Measurements from ENCODE around the gene TMEM184A. TPM values are rescaled to one million over a fixed set of nuclear protein-coding genes. Genes with fewer than 3 reads are reported as not detected.
A peak's percentile ranks its signal among the peaks of the same experiment; 100 is the strongest.

Gene TMEM184A
- polyA plus RNA-seq, 2 of the 4 experiments (the other 2 are of a cell fraction), result 14.3 to 18.4 TPM

GRCh38 chr7:1595636-1596035 is 39.6 kb upstream of the TMEM184A start (continued):
- no peak for TF ChIP-seq KDM1A (IDR thresholded peaks at IDR 0.05; ENCODE audit: low read depth)

DNA sequence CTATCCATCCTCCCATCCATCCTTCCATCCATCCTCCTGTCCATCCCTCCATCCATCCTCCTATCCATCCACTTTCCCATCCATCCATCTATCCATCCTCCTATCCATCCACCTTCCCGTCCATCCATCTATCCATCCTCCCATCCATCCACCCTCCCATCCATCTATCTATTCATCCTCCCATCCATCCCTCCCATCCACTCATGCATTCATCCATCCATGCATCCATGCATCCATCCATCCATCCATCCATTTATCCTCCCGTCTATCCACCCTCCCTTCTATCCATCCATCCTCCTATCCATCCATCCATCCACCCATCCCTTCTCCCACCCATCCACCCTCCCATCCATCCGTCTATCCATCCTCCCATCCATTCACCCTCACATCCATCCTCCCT is 39.0 kb upstream of the TMEM184A start:
- ATAC-seq (no peak), DNase-seq (ENCODE audit: low read depth in 1 of 2, low spot score in 1 of 2) (no peak), FAIRE-seq (no peak)
- CTCF ChIA-PET, result interaction anchor here (1.6 to 2.3 kb wide), 2 partner anchors 10 to 14 kb away, joined by 5 to 7 read pairs; no protein-coding TSS in a partner anchor
- H3K27ac ChIP-seq, result no peak overlapping the region
- H3K9me3 ChIP-seq, result no peaks in the 10 kb centered on the region
- H3K4me2 ChIP-seq, result no peak overlapping the region
- POLR2A ChIA-PET, result no interaction called here
- H3K4me1 ChIP-seq, result no peaks in the 10 kb centered on the region
- TF ChIP-seq HEYL (CRISPR knock-in tag; IDR thresholded peaks at IDR 0.05), result no peak
- no peak for TF ChIP-seq NR3C1 (IDR thresholded peaks at IDR 0.05)
- 5% methylated on average over 3 of the region's 3 CpGs for WGBS (ENCODE audit: missing lambda C conversion rate)
- no peak overlapping the region for H3K4me3 ChIP-seq

DNA sequence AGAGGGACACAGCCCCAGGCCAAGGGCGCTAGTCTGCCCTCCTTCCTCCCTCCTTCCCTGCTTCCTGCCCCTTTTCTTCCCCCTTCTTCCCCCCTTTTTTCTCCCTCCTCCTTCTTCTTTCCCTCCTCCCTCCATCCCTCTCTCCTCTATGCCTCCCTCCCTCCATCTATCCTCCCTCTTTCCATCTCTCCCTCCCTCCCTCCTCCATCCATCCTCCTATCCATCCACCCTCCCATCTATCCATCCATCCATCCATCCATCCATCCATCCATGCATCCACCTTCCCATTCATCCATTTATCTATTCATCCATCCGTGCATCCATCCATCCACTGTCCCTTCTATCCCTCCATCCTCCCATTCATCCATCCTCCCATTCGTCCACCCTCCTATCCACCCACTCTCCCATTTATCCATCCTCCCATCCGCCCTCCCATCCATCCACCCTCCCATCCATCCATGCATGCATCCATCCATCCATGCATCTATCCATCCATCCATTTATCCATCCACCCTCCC is 38.0 kb upstream of the TMEM184A start:
- CTCF ChIA-PET, result interaction anchor here (0.9 to 5.7 kb wide), 4 partner anchors 11 to 44 kb away, joined by 4 to 23 read pairs (median 9); no protein-coding TSS in a partner anchor
- no peak overlapping the region for H3K27ac ChIP-seq
- no peak overlapping the region for H3K4me3 ChIP-seq
- no peaks in the 10 kb centered on the region for H3K4me1 ChIP-seq
- TF ChIP-seq TP53 (CRISPR knock-in tag; IDR thresholded peaks at IDR 0.05) (no peak), NR3C1 (IDR thresholded peaks at IDR 0.05) (no peak), BCL3 (IDR thresholded peaks at IDR 0.05) (no peak)
- H3K4me2 ChIP-seq, result no peak overlapping the region
- POLR2A ChIA-PET, result no interaction called here
- peak in 1 of 2 experiments; percentile 24; a peak in 3 of 6 replicates for ATAC-seq
- no peak for FAIRE-seq
- no peak for DNase-seq (ENCODE audit: low read depth in 1 of 2, low spot score in 1 of 2)
- peaks cover 9% of the 10 kb centered on the region for H3K9me3 ChIP-seq
- WGBS (ENCODE audit: missing lambda C conversion rate), result 23% methylated on average over 4 of the region's 4 CpGs

DNA sequence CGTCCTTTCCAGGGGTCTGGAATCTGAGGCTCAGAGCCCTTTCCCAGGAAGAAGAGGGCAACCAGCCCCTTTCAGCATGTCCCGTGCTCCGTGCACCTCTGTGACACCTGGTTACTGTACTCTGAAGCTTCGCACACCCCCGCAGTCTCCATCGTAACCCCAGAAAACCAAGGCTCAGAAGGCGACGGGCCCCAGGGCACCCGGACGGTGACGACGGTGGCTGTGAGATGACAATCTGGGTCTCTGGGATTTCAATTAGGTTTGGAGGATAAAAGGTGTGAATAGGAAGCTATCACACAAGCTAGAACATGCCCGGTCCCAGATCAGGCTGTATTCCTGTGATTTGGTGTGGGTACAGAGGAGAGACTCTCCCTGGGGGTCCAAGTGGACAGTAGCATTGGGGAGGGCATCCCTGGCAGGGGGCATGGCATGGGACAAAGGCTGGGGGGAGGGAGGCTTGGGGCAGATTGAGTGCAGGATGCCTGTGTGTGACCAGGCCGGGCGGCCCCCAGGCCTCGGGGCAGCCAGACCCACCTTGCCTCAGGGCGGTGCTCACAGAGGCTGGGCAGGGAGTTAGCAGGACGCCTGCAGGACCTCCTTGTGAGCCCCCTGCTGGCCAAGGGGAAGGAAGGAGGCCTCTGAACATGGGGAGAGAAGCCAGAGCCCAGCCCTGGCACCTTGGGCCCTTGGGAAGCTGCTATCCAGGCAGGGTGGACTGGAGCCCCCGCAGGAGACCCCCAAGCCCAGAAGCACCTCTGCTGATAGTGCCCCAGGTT is 37.3 kb upstream of the TMEM184A start:
- peak; percentile 64 to 90 for ATAC-seq
- POLR2A ChIA-PET, result no interaction called here
- WGBS (ENCODE audit: missing lambda C conversion rate), result 47% methylated on average over 18 of the region's 19 CpGs
- no peak overlapping the region for H3K4me2 ChIP-seq
- H3K4me1 ChIP-seq, result no peaks in the 10 kb centered on the region
- peaks cover 14% of the 10 kb centered on the region for H3K9me3 ChIP-seq
- FAIRE-seq, result no peak
- H3K27ac ChIP-seq, result no peak overlapping the region
- CTCF ChIA-PET, result interaction anchor here (0.8 to 5.7 kb wide), 6 partner anchors 12 to 45 kb away, joined by 3 to 23 read pairs (median 4); no protein-coding TSS in a partner anchor
- DNase-seq (ENCODE audit: low read depth in 1 of 2, low spot score in 1 of 2), result peak; percentile 36 to 38
- H3K4me3 ChIP-seq, result no peak overlapping the region
- no peak for TF ChIP-seq TP53 (CRISPR knock-in tag; IDR thresholded peaks at IDR 0.05)
- no peak for TF ChIP-seq NFE2L2 (conservative IDR thresholded peaks at IDR 0.05; ENCODE audit: low read length)
- TF ChIP-seq BHLHE40 (IDR thresholded peaks at IDR 0.05; ENCODE audit: low read depth, low read length), result no peak
- no peak for TF ChIP-seq RCOR1 (IDR thresholded peaks at IDR 0.05; ENCODE audit: low read depth, low read length)
- peak; percentile 16; the same call in 1 of the 3 replicates for TF ChIP-seq SMC3 (IDR thresholded peaks at IDR 0.05)
- TF ChIP-seq, protein P1, sequence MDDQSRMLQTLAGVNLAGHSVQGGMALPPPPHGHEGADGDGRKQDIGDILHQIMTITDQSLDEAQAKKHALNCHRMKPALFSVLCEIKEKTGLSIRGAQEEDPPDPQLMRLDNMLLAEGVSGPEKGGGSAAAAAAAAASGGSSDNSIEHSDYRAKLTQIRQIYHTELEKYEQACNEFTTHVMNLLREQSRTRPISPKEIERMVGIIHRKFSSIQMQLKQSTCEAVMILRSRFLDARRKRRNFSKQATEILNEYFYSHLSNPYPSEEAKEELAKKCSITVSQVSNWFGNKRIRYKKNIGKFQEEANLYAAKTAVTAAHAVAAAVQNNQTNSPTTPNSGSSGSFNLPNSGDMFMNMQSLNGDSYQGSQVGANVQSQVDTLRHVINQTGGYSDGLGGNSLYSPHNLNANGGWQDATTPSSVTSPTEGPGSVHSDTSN (IDR thresholded peaks at IDR 0.05), result no peak
- TF ChIP-seq, protein P2, sequence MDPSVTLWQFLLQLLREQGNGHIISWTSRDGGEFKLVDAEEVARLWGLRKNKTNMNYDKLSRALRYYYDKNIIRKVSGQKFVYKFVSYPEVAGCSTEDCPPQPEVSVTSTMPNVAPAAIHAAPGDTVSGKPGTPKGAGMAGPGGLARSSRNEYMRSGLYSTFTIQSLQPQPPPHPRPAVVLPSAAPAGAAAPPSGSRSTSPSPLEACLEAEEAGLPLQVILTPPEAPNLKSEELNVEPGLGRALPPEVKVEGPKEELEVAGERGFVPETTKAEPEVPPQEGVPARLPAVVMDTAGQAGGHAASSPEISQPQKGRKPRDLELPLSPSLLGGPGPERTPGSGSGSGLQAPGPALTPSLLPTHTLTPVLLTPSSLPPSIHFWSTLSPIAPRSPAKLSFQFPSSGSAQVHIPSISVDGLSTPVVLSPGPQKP (IDR thresholded peaks at IDR 0.05; ENCODE audit: low read depth, low read length), result no peak
- no peak for TF ChIP-seq HEYL (CRISPR knock-in tag; IDR thresholded peaks at IDR 0.05)
- no peak for TF ChIP-seq MAZ (IDR thresholded peaks at IDR 0.05; ENCODE audit: borderline replicate concordance, low read depth, low read length)
- TF ChIP-seq FOXS1 (CRISPR knock-in tag; IDR thresholded peaks at IDR 0.05), result no peak
- TF ChIP-seq, protein P3, sequence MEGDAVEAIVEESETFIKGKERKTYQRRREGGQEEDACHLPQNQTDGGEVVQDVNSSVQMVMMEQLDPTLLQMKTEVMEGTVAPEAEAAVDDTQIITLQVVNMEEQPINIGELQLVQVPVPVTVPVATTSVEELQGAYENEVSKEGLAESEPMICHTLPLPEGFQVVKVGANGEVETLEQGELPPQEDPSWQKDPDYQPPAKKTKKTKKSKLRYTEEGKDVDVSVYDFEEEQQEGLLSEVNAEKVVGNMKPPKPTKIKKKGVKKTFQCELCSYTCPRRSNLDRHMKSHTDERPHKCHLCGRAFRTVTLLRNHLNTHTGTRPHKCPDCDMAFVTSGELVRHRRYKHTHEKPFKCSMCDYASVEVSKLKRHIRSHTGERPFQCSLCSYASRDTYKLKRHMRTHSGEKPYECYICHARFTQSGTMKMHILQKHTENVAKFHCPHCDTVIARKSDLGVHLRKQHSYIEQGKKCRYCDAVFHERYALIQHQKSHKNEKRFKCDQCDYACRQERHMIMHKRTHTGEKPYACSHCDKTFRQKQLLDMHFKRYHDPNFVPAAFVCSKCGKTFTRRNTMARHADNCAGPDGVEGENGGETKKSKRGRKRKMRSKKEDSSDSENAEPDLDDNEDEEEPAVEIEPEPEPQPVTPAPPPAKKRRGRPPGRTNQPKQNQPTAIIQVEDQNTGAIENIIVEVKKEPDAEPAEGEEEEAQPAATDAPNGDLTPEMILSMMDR (IDR thresholded peaks at IDR 0.05), result peak; percentile 34
- TF ChIP-seq ZC3H11A (IDR thresholded peaks at IDR 0.05), result no peak
- no peak for TF ChIP-seq GATA3 (IDR thresholded peaks at IDR 0.05; ENCODE audit: borderline replicate concordance)
- peak in 1 of 2 experiments; percentile 19; a peak in 1 of 5 replicates for TF ChIP-seq RAD21 (conservative IDR thresholded peaks at IDR 0.05 in 1 of 2, IDR thresholded peaks at IDR 0.05 in 1 of 2)
- no peak for TF ChIP-seq EP300 (IDR thresholded peaks at IDR 0.05)
- TF ChIP-seq TFCP2L1 (CRISPR knock-in tag; IDR thresholded peaks at IDR 0.05), result no peak
- TF ChIP-seq EHF (CRISPR knock-in tag; IDR thresholded peaks at IDR 0.05), result no peak
- no peak for TF ChIP-seq ZNF302 (CRISPR knock-in tag; IDR thresholded peaks at IDR 0.05)
- TF ChIP-seq ATOH8 (CRISPR knock-in tag; IDR thresholded peaks at IDR 0.05; ENCODE audit: low read depth), result no peak
- no peak for TF ChIP-seq HOXB5 (CRISPR knock-in tag; IDR thresholded peaks at IDR 0.05)
- TF ChIP-seq HOXB13 (CRISPR knock-in tag; IDR thresholded peaks at IDR 0.05; ENCODE audit: low read depth), result no peak
- no peak for TF ChIP-seq POLR2AphosphoS2 (conservative IDR thresholded peaks at IDR 0.05; ENCODE audit: low read length)

All from A549 (cell line).